K562 (cell line): ENCODE measurements around the gene RNF175. TPM values are rescaled to one million over a fixed set of nuclear protein-coding genes. Genes with fewer than 3 reads are reported as not detected.
"Not testable (repeated sequence)": the region's sequence is repeated elsewhere in the genome, so short reads cannot be mapped to it uniquely, and the experiment has no call there.

Experiments
- ATAC-seq: fragments of 200-7000 bp; cut with Tn5 transposase; 3 replicates; pipeline ENCODE4 v1.9.1; 2020; ENCODE audit warnings: moderate library complexity
- BruUV-seq: library from RNA; stranded (reverse); fragments of 400-500 nt; replicated peaks from 2 replicates; lab custom pipeline; 2021; lab: Mats Ljungman, UMichigan
- CTCF ChIA-PET: fragments of 300-600 bp; formaldehyde crosslinking; extraction: SDS; loops from one replicate; lab custom pipeline; 2021; ENCODE audit warnings: low intra/inter-chr PET ratio; lab: Yijun Ruan, JAX
- POLR2A ChIA-PET: fragments of 300-600, 350-650 bp; sonication (Branson Sonifier 250); formaldehyde crosslinking; extraction: SDS; loops from one replicate; lab custom pipeline; 2021; ENCODE audit warnings: antibody characterized with exemption, inconsistent platforms; lab: Yijun Ruan, JAX
- DNase-seq, 4 experiments: peaks; one replicate each; pipeline versions ENCODE4 v3.0.0 to v3.0.0-alpha.2; 2011 to 2018; ENCODE audit warnings: low spot score in 3 of 4, mixed read lengths in 3 of 4; ENCODE audit errors: extremely low read depth in 1 of 4
- FAIRE-seq: peaks from 2 replicates; lab custom pipeline; 2011; peaks lifted over from hg19 to GRCh38; lab: Jason Lieb, UNC
- H2AFZ ChIP-seq: 2 replicates; pipeline ENCODE4 v1.6.0; 2011; ENCODE audit warnings: low read depth, low read length, control low read depth, inconsistent platforms
- H3K27ac ChIP-seq: fragments of 200-600 bp; 3 replicates; pipeline ENCODE4 v1.8.0; 2011; ENCODE audit warnings: low read depth, mild to moderate bottlenecking, control low read depth, inconsistent platforms, low read length, moderate library complexity, mixed read lengths; ENCODE audit errors: extremely low read depth
- H3K27me3 ChIP-seq, 2 experiments: fragments of 300-600 bp in 1 of 2; 2 replicates in 1 of 2; 3 replicates in 1 of 2; pipeline versions ENCODE4 v1.6.0 to v1.8.0; 2011; ENCODE audit warnings: inconsistent platforms in 2 of 2, low read length in 2 of 2, mild to moderate bottlenecking in 1 of 2, mixed read lengths in 1 of 2, moderate library complexity in 1 of 2; ENCODE audit not compliant: control insufficient read depth in 2 of 2, insufficient read depth in 2 of 2
- H3K36me3 ChIP-seq: fragments of 300-600 bp; 3 replicates; pipeline ENCODE4 v1.8.0; 2011; ENCODE audit warnings: mild to moderate bottlenecking, low read length, inconsistent platforms; ENCODE audit not compliant: control insufficient read depth, insufficient read depth
- H3K4me1 ChIP-seq, 2 experiments: fragments of 200-600 bp in 1 of 2; replicated peaks in 1 of 2; 2 replicates in 1 of 2; 3 replicates in 1 of 2; pipeline versions ENCODE4 v1.5.1 to v1.8.0; 2011; ENCODE audit warnings: inconsistent platforms in 2 of 2, low read length in 2 of 2, mild to moderate bottlenecking in 1 of 2, mixed read lengths in 1 of 2, moderate library complexity in 1 of 2; ENCODE audit not compliant: control insufficient read depth in 2 of 2, insufficient read depth in 2 of 2
- H3K4me2 ChIP-seq: 2 replicates; pipeline ENCODE4 v1.6.1; 2011; ENCODE audit warnings: low read length, control low read depth, inconsistent platforms, mixed read lengths; ENCODE audit not compliant: insufficient read depth
- H3K4me3 ChIP-seq: fragments of 200-600 bp; sonication (generic), shearing (Covaris generic); 2 replicates; pipeline ENCODE4 v1.5.1; 2016; ENCODE audit warnings: control low read depth, inconsistent platforms
- H3K79me2 ChIP-seq: fragments of 200-600 bp; 3 replicates; pipeline ENCODE4 v1.8.0; 2011; ENCODE audit warnings: low read length, inconsistent platforms; ENCODE audit not compliant: control insufficient read depth, insufficient read depth
- H3K9ac ChIP-seq, 2 experiments: 2 replicates each; pipeline versions ENCODE4 v1.6.0 to v1.6.1; 2011; ENCODE audit warnings: low read depth in 2 of 2, low read length in 2 of 2, control low read depth in 1 of 2, inconsistent platforms in 1 of 2, mild to moderate bottlenecking in 1 of 2, mixed read lengths in 1 of 2; ENCODE audit not compliant: insufficient read depth in 1 of 2
- H3K9me1 ChIP-seq: one replicate; pipeline ENCODE4 v1.6.0; 2011; ENCODE audit warnings: inconsistent platforms, mild to moderate bottlenecking, low read length, moderate library complexity; ENCODE audit not compliant: control insufficient read depth, insufficient read depth
- H3K9me3 ChIP-seq: replicated peaks from 2 replicates; pipeline ENCODE4 v1.5.1; 2011; ENCODE audit warnings: low read depth, low read length, inconsistent platforms; ENCODE audit not compliant: control insufficient read depth, insufficient read depth
- H4K20me1 ChIP-seq: replicated peaks from 2 replicates; pipeline ENCODE4 v1.6.1; 2011; ENCODE audit warnings: low read length, inconsistent platforms, mixed read lengths; ENCODE audit not compliant: control insufficient read depth, insufficient read depth
- ATF4 ChIP-seq: fragments of 450-650 bp; formaldehyde crosslinking; IDR thresholded peaks from 2 replicates; pipeline ENCODE4 v1.4.0; 2022; ENCODE audit warnings: mild to moderate bottlenecking, moderate library complexity
- KAT8 ChIP-seq: fragments of 450-650 bp; IDR thresholded peaks from 2 replicates; pipeline ENCODE4 v1.6.1; 2016; ENCODE audit warnings: low read depth, mild to moderate bottlenecking
- KLF6 ChIP-seq: fragments of 250-450 bp; sonication (Bioruptor Pico); IDR thresholded peaks from 2 replicates; pipeline ENCODE4 v1.4.0; 2020; ENCODE audit warnings: mild to moderate bottlenecking, moderate library complexity, borderline replicate concordance
- TEAD1 ChIP-seq, 2 experiments: fragments of 450-650 bp in 1 of 2; sonication (generic) in 1 of 2; formaldehyde crosslinking; IDR thresholded peaks; 2 replicates each; pipeline versions ENCODE4 v1.4.0 to v1.8.0; 2020 to 2022; ENCODE audit warnings: mild to moderate bottlenecking in 2 of 2, missing genetic modification reagents in 1 of 2
- UBTF ChIP-seq, 2 experiments: IDR thresholded peaks; 2 replicates each; pipeline ENCODE4 v1.6.1; 2012; ENCODE audit warnings: improper control_type of control experiment in 2 of 2, low read depth in 2 of 2, low read length in 2 of 2, borderline replicate concordance in 1 of 2
- ZFP36 ChIP-seq: fragments of 150-350 bp; IDR thresholded peaks from 2 replicates; pipeline ENCODE4 v1.6.1; 2018; ENCODE audit warnings: low read length, low read depth; ENCODE audit not compliant: partially characterized antibody
- WGBS: fragments of 100-300 bp; shearing (Covaris generic); methylation state at CpG from one replicate; pipeline ENCODE4 v1.1.6; 2016; ENCODE audit warnings: low coverage, mixed read lengths; ENCODE audit not compliant: insufficient coverage; ENCODE audit errors: missing lambda C conversion rate; 5-methylcytosine and 5-hydroxymethylcytosine counted together
- in situ Hi-C: fragments of 300-500 bp; cut with MboI; formaldehyde crosslinking; loops from 4 replicates; pipeline ENCODE4 v1.15.0; 2018; ENCODE audit warnings: inconsistent platforms, mixed read lengths
- intact Hi-C: fragments of 100-400 bp; cut with micrococcal nuclease; formaldehyde crosslinking; loops from 2 replicates; pipeline ENCODE4 v1.14.2; 2022
- polyA plus RNA-seq, 8 experiments: library from polyadenylated mRNA; depleted of rRNA in 4 of 8; stranded (reverse) in 5 of 8; unstranded in 3 of 8; fragments of >200 nt; fragmentation: Nextera tagmentation in 2 of 8; fragmentation: Illumina TruSeq in 1 of 8; extraction: Ambion mirVana in 2 of 8; extraction: Trizol in 1 of 8; gene quantifications; 2 replicates each; pipeline versions ENCODE4 v1.2.1 to v1.2.3, GENCODE V29; 2011 to 2014; ENCODE audit warnings: inconsistent platforms in 1 of 8, missing spikeins in 1 of 8
- total RNA-seq, 7 experiments: library from RNA; depleted of rRNA in 6 of 7; stranded (reverse); fragments of >200 nt in 6 of 7; fragmentation: Illumina TruSeq in 2 of 7; extraction: Trizol in 2 of 7; gene quantifications; 2 replicates each; pipeline versions ENCODE4 v1.2.1 to v1.2.3, GENCODE V29; 2011 to 2021; ENCODE audit warnings: low replicate concordance in 1 of 7
- TF ChIP-seq, protein P1 (sequence below): sonication (generic); formaldehyde crosslinking; IDR thresholded peaks from 2 replicates; pipeline ENCODE4 v1.8.0; 2023; ENCODE audit warnings: mild to moderate bottlenecking, missing genetic modification reagents
- TF ChIP-seq, protein P2 (sequence below): fragments of 450-650 bp; IDR thresholded peaks from 2 replicates; pipeline ENCODE4 v1.6.1; 2017; ENCODE audit warnings: antibody characterized with exemption, mild to moderate bottlenecking

Gene RNF175
- total and polyA plus RNA-seq, 9 of the 15 experiments (the other 6 are each of a cell fraction or from before 2014, with no cell fraction given): not detected

- TF ChIP-seq ATF4 (CRISPR knock-in tag) (no peak), KLF6 (CRISPR knock-in tag) (no peak), KAT8 (no peak), TEAD1 (CRISPR knock-in tag; IDR thresholded peaks at IDR 0.05) (no peak), ZFP36 (no peak), UBTF (IDR thresholded peaks at IDR 0.05; ENCODE audit: borderline replicate concordance in 1 of 2, low read depth in 2 of 2, low read length in 2 of 2) (no peak)
- TF ChIP-seq, protein P1, sequence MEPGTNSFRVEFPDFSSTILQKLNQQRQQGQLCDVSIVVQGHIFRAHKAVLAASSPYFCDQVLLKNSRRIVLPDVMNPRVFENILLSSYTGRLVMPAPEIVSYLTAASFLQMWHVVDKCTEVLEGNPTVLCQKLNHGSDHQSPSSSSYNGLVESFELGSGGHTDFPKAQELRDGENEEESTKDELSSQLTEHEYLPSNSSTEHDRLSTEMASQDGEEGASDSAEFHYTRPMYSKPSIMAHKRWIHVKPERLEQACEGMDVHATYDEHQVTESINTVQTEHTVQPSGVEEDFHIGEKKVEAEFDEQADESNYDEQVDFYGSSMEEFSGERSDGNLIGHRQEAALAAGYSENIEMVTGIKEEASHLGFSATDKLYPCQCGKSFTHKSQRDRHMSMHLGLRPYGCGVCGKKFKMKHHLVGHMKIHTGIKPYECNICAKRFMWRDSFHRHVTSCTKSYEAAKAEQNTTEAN (CRISPR knock-in tag): no peak
- TF ChIP-seq, protein P2, sequence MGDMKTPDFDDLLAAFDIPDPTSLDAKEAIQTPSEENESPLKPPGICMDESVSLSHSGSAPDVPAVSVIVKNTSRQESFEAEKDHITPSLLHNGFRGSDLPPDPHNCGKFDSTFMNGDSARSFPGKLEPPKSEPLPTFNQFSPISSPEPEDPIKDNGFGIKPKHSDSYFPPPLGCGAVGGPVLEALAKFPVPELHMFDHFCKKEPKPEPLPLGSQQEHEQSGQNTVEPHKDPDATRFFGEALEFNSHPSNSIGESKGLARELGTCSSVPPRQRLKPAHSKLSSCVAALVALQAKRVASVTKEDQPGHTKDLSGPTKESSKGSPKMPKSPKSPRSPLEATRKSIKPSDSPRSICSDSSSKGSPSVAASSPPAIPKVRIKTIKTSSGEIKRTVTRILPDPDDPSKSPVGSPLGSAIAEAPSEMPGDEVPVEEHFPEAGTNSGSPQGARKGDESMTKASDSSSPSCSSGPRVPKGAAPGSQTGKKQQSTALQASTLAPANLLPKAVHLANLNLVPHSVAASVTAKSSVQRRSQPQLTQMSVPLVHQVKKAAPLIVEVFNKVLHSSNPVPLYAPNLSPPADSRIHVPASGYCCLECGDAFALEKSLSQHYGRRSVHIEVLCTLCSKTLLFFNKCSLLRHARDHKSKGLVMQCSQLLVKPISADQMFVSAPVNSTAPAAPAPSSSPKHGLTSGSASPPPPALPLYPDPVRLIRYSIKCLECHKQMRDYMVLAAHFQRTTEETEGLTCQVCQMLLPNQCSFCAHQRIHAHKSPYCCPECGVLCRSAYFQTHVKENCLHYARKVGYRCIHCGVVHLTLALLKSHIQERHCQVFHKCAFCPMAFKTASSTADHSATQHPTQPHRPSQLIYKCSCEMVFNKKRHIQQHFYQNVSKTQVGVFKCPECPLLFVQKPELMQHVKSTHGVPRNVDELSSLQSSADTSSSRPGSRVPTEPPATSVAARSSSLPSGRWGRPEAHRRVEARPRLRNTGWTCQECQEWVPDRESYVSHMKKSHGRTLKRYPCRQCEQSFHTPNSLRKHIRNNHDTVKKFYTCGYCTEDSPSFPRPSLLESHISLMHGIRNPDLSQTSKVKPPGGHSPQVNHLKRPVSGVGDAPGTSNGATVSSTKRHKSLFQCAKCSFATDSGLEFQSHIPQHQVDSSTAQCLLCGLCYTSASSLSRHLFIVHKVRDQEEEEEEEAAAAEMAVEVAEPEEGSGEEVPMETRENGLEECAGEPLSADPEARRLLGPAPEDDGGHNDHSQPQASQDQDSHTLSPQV: no peak
Observed at GRCh38 chr4:153668647-153669046, 91.2 kb downstream of the RNF175 start (continued).

DNA sequence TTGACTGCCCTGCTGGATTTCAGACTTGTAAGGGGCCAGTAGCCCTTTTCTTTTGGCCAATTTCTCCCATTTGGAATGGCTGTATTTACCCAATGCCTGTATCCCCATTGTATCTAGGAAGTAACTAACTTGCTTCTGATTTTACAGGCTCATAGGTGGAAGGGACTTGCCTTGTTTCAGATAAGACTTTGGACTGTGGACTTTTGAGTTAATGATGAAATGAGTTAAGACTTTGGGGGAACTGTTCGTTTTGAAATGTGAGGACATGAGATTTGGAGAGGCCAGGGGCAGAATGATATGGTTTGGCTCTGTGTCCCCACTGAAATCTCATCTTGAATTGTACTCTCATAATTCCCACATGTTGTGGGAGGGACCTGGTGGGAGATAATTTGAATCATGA lies 93.3 kb downstream of the RNF175 start:
- H3K9ac ChIP-seq, H3K9me3 ChIP-seq, CTCF ChIA-PET, H3K27ac ChIP-seq, POLR2A ChIA-PET, H3K4me3 ChIP-seq, H3K4me2 ChIP-seq, H3K36me3 ChIP-seq, H3K27me3 ChIP-seq, H4K20me1 ChIP-seq, H2AFZ ChIP-seq, intact Hi-C loops, H3K9me1 ChIP-seq, in situ Hi-C loops, FAIRE-seq, DNase-seq, ATAC-seq, H3K4me1 ChIP-seq, H3K79me2 ChIP-seq, BruUV-seq: not testable (repeated sequence)
- 0% methylated on average over 1 of the region's 1 CpG for WGBS
